ENCODE data around the gene RSRC2.

Gene RSRC2

GRCh38 chr12:122454739-122455138, 72.0 kb downstream of the RSRC2 start:
- no peak overlapping the region for H3K4me3 ChIP-seq (ENCODE audit: low read length)
- no peak for DNase-seq (ENCODE audit: low read depth)
- TF ChIP-seq, protein P1, sequence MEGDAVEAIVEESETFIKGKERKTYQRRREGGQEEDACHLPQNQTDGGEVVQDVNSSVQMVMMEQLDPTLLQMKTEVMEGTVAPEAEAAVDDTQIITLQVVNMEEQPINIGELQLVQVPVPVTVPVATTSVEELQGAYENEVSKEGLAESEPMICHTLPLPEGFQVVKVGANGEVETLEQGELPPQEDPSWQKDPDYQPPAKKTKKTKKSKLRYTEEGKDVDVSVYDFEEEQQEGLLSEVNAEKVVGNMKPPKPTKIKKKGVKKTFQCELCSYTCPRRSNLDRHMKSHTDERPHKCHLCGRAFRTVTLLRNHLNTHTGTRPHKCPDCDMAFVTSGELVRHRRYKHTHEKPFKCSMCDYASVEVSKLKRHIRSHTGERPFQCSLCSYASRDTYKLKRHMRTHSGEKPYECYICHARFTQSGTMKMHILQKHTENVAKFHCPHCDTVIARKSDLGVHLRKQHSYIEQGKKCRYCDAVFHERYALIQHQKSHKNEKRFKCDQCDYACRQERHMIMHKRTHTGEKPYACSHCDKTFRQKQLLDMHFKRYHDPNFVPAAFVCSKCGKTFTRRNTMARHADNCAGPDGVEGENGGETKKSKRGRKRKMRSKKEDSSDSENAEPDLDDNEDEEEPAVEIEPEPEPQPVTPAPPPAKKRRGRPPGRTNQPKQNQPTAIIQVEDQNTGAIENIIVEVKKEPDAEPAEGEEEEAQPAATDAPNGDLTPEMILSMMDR (conservative IDR thresholded peaks at IDR 0.05; ENCODE audit: low read depth, low read length): no peak

GRCh38 chr12:122454250-122454721, 72.5 kb downstream of the RSRC2 start:
- H3K4me3 ChIP-seq (ENCODE audit: low read length): no peak overlapping the region
- DNase-seq (ENCODE audit: low read depth): no peak

More at GRCh38 chr12:122454250-122454721, 72.5 kb downstream of the RSRC2 start:
- TF ChIP-seq, protein P1 (conservative IDR thresholded peaks at IDR 0.05; ENCODE audit: low read depth, low read length): no peak
